OCI-LY7 (cell line): Measurements from ENCODE around the gene PRMT5. TPM values are rescaled to one million over a fixed set of nuclear protein-coding genes. Genes with fewer than 3 reads are reported as not detected.
"Not testable (repeated sequence)": the region's sequence is repeated elsewhere in the genome, so short reads cannot be mapped to it uniquely, and the experiment has no call there.

Experiments
- BruUV-seq: library from RNA; stranded (reverse); fragments of 400-500 nt; replicated peaks from 2 replicates; lab custom pipeline; 2021; lab: Mats Ljungman, UMichigan
- CTCF ChIA-PET: fragments of 300-600 bp; sonication (Branson Sonifier 250); formaldehyde crosslinking; loops from one replicate; lab custom pipeline; 2022; ENCODE audit warnings: antibody characterized with exemption; ENCODE audit not compliant: unreplicated experiment; lab: Charles Lee
- POLR2A ChIA-PET: fragments of 300-600 bp; sonication (Branson Sonifier 250); formaldehyde crosslinking; loops from one replicate; lab custom pipeline; 2022; ENCODE audit warnings: antibody characterized with exemption; lab: Charles Lee
- DNase-seq: peaks from one replicate; pipeline ENCODE4 v3.0.0-alpha.2; 2015; ENCODE audit warnings: low spot score
- H2AFZ ChIP-seq: fragments of 200-600 bp; sonication (generic), shearing (Covaris generic); 2 replicates; pipeline ENCODE4 v1.6.1; 2014; ENCODE audit warnings: mild to moderate bottlenecking, antibody characterized with exemption, low read length, moderate library complexity
- H3K27ac ChIP-seq: fragments of 200-600 bp; sonication (generic); 2 replicates; pipeline ENCODE4 v1.5.1; 2014; ENCODE audit warnings: mixed run types, low read depth, mild to moderate bottlenecking, moderate library complexity, low read length, inconsistent platforms; ENCODE audit not compliant: poor library complexity, severe bottlenecking
- H3K36me3 ChIP-seq: fragments of 200-600 bp; sonication (generic); 2 replicates; pipeline ENCODE4 v1.6.1; 2014; ENCODE audit warnings: mild to moderate bottlenecking, antibody characterized with exemption, low read length, moderate library complexity, mixed read lengths; ENCODE audit not compliant: insufficient read depth
- H3K4me1 ChIP-seq: fragments of 200-600 bp; sonication (generic); 2 replicates; pipeline ENCODE4 v1.5.1; 2014; ENCODE audit warnings: mild to moderate bottlenecking, low read length; ENCODE audit not compliant: insufficient read depth, poor library complexity, severe bottlenecking
- H3K4me2 ChIP-seq: fragments of 200-600 bp; sonication (generic); 2 replicates; pipeline ENCODE4 v1.6.1; 2014; ENCODE audit warnings: mild to moderate bottlenecking, low read length
- H3K4me3 ChIP-seq: fragments of 200-600 bp; sonication (generic); 2 replicates; pipeline ENCODE4 v1.5.1; 2014; ENCODE audit warnings: mild to moderate bottlenecking, low read depth, low read length; ENCODE audit not compliant: poor library complexity, severe bottlenecking
- H3K79me2 ChIP-seq: fragments of 200-600 bp; sonication (generic); 2 replicates; pipeline ENCODE4 v1.6.1; 2016; ENCODE audit warnings: low read depth, mild to moderate bottlenecking, low read length, moderate library complexity, mixed read lengths; ENCODE audit not compliant: insufficient read depth
- H3K9me2 ChIP-seq: fragments of 200-600 bp; sonication (generic); 2 replicates; pipeline ENCODE4 v1.6.1; 2016; ENCODE audit warnings: mild to moderate bottlenecking, low read length, mixed read lengths; ENCODE audit not compliant: insufficient read depth
- H3K9me3 ChIP-seq: fragments of 200-600 bp; sonication (generic); 2 replicates; pipeline ENCODE4 v1.6.1; 2014; ENCODE audit warnings: mild to moderate bottlenecking, mixed run types, low read length, mixed read lengths
- H4K20me1 ChIP-seq: fragments of 200-600 bp; sonication (generic); 2 replicates; pipeline ENCODE4 v1.6.1; 2014; ENCODE audit warnings: mild to moderate bottlenecking, antibody characterized with exemption, low read length, moderate library complexity, mixed read lengths; ENCODE audit not compliant: insufficient read depth
- EZH2phosphoT487 ChIP-seq: fragments of 200-600 bp; sonication (generic); IDR thresholded peaks from 2 replicates; pipeline ENCODE4 v1.6.1; 2018; ENCODE audit warnings: low read depth, borderline replicate concordance, mild to moderate bottlenecking, mixed run types, antibody characterized with exemption, low read length, moderate library complexity, mixed read lengths
- intact Hi-C: fragments of 100-400 bp; cut with micrococcal nuclease; formaldehyde crosslinking; loops from one replicate; pipeline ENCODE4 v1.10.0; 2022; ENCODE audit not compliant: unreplicated experiment
- total RNA-seq, 2 experiments: library from RNA; depleted of rRNA in 1 of 2; stranded (reverse); fragments of >200 nt in 1 of 2; shearing (Covaris generic) in 1 of 2; gene quantifications; 2 replicates each; pipeline ENCODE4 v1.2.3, GENCODE V29; 2014 to 2022
- TF ChIP-seq, protein P1 (sequence below): fragments of 200-600 bp; sonication (generic); conservative IDR thresholded peaks from 2 replicates; pipeline ENCODE4 v1.5.1; 2014; ENCODE audit warnings: mild to moderate bottlenecking, antibody characterized with exemption, low read length, moderate library complexity, mixed read lengths

The PRMT5 gene
- total RNA-seq, 2 experiments from 2014 or later, result 93.1 to 135 TPM

- intact Hi-C loops, result loop anchor here (5.0 kb wide), 1 partner anchor 47 kb away; the partner anchor contains the start of gene LRP10
- BruUV-seq, result no TSS peak
- H3K4me2 ChIP-seq, result peak within 1 kb of the TSS; percentile 95
Measured at GRCh38 chr14:22918804-22919600, 10.2 kb downstream of the PRMT5 start, which contains the start of gene RBM23. TSS of gene RBM23 (minus strand) at chr14:22919149.

GRCh38 chr14:22915886-22916521 is 13.2 kb downstream of the PRMT5 start:
- no peak overlapping the region for H2AFZ ChIP-seq
- no peak overlapping the region for H3K27ac ChIP-seq
- peaks cover 35% of the 10 kb centered on the region for H3K4me1 ChIP-seq
- DNase-seq, result no peak
- BruUV-seq, result no TSS peak
- intact Hi-C loops, result loop anchor here (5.0 kb wide), 1 partner anchor 44 kb away; the partner anchor contains the start of gene LRP10
- no peaks in the 10 kb centered on the region for H3K9me2 ChIP-seq
- no peak overlapping the region for H3K4me3 ChIP-seq
- CTCF ChIA-PET, result no interaction called here
- no peaks in the 10 kb centered on the region for H4K20me1 ChIP-seq
- H3K4me2 ChIP-seq, result peak overlapping the region; percentile 95; the same call in 1 of the 2 replicates
- TF ChIP-seq, protein P1, sequence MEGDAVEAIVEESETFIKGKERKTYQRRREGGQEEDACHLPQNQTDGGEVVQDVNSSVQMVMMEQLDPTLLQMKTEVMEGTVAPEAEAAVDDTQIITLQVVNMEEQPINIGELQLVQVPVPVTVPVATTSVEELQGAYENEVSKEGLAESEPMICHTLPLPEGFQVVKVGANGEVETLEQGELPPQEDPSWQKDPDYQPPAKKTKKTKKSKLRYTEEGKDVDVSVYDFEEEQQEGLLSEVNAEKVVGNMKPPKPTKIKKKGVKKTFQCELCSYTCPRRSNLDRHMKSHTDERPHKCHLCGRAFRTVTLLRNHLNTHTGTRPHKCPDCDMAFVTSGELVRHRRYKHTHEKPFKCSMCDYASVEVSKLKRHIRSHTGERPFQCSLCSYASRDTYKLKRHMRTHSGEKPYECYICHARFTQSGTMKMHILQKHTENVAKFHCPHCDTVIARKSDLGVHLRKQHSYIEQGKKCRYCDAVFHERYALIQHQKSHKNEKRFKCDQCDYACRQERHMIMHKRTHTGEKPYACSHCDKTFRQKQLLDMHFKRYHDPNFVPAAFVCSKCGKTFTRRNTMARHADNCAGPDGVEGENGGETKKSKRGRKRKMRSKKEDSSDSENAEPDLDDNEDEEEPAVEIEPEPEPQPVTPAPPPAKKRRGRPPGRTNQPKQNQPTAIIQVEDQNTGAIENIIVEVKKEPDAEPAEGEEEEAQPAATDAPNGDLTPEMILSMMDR, result no peak
- TF ChIP-seq EZH2phosphoT487, result no peak
- POLR2A ChIA-PET, result interaction anchor here (0.6 to 6.3 kb wide), 6 partner anchors 8 to 423 kb away, joined by 3 to 61 read pairs (median 6); partner anchors contain the start of genes OXA1L and PRMT5
- H3K36me3 ChIP-seq, result peaks cover 72% of the 10 kb centered on the region
- H3K79me2 ChIP-seq, result peaks cover 72% of the 10 kb centered on the region
- no peaks in the 10 kb centered on the region for H3K9me3 ChIP-seq

More at GRCh38 chr14:22918804-22919600, 10.2 kb downstream of the PRMT5 start, which contains the start of gene RBM23:
- Histone ChIP-seq H3K27ac (peak within 1 kb of the TSS; percentile 78), H3K9me2 (no peaks in the 10 kb centered on the region), H4K20me1 (no peaks in the 10 kb centered on the region), H3K36me3 (peaks cover 75% of the 10 kb centered on the region), H2AFZ (peak within 1 kb of the TSS; percentile 74), H3K79me2 (peaks cover 44% of the 10 kb centered on the region), H3K4me3 (peak within 1 kb of the TSS; percentile 82), H3K4me1 (peaks cover 36% of the 10 kb centered on the region), H3K9me3 (no peaks in the 10 kb centered on the region)
- POLR2A ChIA-PET, result interaction anchor here (0.5 to 6.3 kb wide), 16 partner anchors 9 to 153 kb away, joined by 3 to 61 read pairs (median 4); partner anchors contain the start of genes HAUS4, LRP10, OXA1L and PRMT5
- CTCF ChIA-PET, result interaction anchor here (0.7 kb wide), 1 partner anchor 89 kb away, joined by 3 read pairs; no protein-coding TSS in a partner anchor
- TF ChIP-seq, protein P1, result no peak
- TF ChIP-seq EZH2phosphoT487, result no peak
- peak; percentile 100 for DNase-seq

DNA sequence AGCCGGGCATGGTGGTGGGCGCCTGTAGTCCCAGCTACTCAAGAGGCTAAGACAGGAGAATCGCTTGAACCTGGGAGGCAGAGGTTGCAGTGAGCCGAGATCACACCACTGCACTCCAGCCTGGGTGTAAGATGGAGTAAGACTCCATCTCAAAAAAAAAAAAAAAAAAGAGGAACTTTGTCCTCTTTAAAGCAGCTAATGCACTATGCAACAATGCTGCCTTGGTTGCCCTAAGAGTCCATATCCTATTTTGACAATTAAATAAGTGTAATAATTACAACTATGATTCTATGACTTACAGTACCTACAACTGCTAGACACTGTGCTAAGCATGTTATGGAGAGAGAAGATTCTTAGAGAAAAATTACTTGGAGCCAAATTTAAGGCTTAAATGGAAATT is 14.3 kb downstream of the PRMT5 start:
- DNase-seq, H3K4me2 ChIP-seq, H3K4me3 ChIP-seq, H4K20me1 ChIP-seq, BruUV-seq, H2AFZ ChIP-seq, H3K27ac ChIP-seq, H3K9me2 ChIP-seq, H3K9me3 ChIP-seq, CTCF ChIA-PET: not testable (repeated sequence)
- Histone ChIP-seq H3K79me2 (peaks cover 77% of the 10 kb centered on the region), H3K4me1 (peaks cover 26% of the 10 kb centered on the region), H3K36me3 (peaks cover 70% of the 10 kb centered on the region)
- intact Hi-C loops, result loop anchor here (5.0 kb wide), 1 partner anchor 43 kb away; the partner anchor contains the start of gene LRP10
- POLR2A ChIA-PET, result interaction anchor here (0.6 to 6.3 kb wide), 4 partner anchors 13 to 149 kb away, joined by 3 to 61 read pairs (median 23); partner anchors contain the start of genes OXA1L and PRMT5
